Subcutaneous abdominal adipose tissue (tissue), 5 donors: ENCODE data around the gene EME2.

ENCODE experiments used
- H3K27ac ChIP-seq: one replicate; pipeline ENCODE4 v1.7.0; 2013; ENCODE audit warnings: low read depth, mild to moderate bottlenecking, inconsistent platforms, low read length, moderate library complexity
- H3K27me3 ChIP-seq, 5 donors: one replicate each; pipeline ENCODE4 v1.7.0; 2013; ENCODE audit warnings: low read length in 5 of 5, inconsistent platforms in 1 of 5; ENCODE audit not compliant: control insufficient read depth in 5 of 5, insufficient read depth in 4 of 5
- H3K36me3 ChIP-seq, 5 donors: one replicate each; pipeline ENCODE4 v1.7.0; 2013; ENCODE audit warnings: low read length in 5 of 5; ENCODE audit not compliant: control insufficient read depth in 5 of 5, insufficient read depth in 5 of 5
- H3K4me1 ChIP-seq, 5 donors: one replicate each; pipeline ENCODE4 v1.7.0; 2013; ENCODE audit warnings: low read length in 5 of 5, mild to moderate bottlenecking in 3 of 5, moderate library complexity in 1 of 5; ENCODE audit not compliant: control insufficient read depth in 5 of 5, insufficient read depth in 5 of 5
- H3K4me3 ChIP-seq, 5 donors: one replicate each; pipeline ENCODE4 v1.7.0; 2013; ENCODE audit warnings: low read length in 5 of 5, low read depth in 1 of 5
- H3K9ac ChIP-seq, 5 donors: one replicate each; pipeline ENCODE4 v1.7.0; 2013; ENCODE audit warnings: low read length in 5 of 5, mild to moderate bottlenecking in 4 of 5, moderate library complexity in 3 of 5
- H3K9me3 ChIP-seq, 5 donors: one replicate each; pipeline ENCODE4 v1.7.0; 2013; ENCODE audit warnings: low read length in 5 of 5; ENCODE audit not compliant: control insufficient read depth in 5 of 5
- donor health status: healthy.
- donor health status: healthy.
- donor health status: healthy.
- donor health status: healthy.
- donor health status: healthy.

Gene EME2

DNA sequence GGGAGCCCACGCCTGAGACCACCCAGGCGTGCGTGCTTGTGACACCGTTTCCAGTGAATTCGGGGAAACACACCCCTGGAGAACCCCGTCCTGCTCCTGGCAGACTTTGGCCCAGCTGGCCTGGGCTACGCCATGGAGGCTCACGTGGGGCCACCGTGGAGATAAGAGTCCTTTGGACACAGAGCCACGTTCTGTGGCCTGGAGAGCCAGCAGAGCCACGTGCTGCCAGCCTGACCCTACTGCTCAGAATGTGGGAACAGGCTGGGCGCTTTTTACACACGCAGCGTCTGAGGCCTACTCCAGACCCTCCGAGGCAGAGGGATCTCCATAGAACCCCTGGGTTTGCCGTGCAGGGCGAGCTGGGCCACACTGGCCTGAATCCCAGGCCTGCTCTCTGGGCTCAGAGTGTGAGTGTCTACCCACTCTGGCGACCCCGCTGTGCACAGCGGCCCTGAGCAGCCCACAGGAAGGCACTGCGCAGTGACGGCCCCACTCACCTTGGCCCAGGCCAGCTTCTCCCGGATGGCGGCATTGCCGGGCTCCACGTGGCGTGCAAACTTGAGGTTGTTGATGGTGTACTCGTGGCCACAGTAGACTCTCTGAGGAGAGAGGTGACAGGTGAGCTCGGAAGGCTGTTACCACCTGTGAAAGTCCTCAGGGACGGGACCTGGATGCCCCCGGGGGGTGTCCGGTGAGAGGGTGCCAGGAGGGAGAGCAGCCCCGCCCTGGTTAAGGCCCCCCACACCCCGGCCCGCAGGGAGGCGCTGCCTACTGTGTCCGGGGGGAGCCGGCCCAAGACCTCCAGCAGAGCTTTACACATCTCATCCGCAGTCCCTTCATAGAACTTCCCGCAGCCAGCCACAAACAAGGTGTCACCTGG, 44.0 kb downstream of the EME2 start:
- Histone ChIP-seq H3K4me3 (no peak overlapping the region), H3K27ac (no peak overlapping the region), H3K36me3 (peaks cover 0 to 76% (median 67%) of the 10 kb centered on the region in 5 donors), H3K9me3 (no peaks in the 10 kb centered on the region), H3K4me1 (no peaks in the 10 kb centered on the region), H3K27me3 (no peaks in the 10 kb centered on the region), H3K9ac (no peak overlapping the region)

DNA sequence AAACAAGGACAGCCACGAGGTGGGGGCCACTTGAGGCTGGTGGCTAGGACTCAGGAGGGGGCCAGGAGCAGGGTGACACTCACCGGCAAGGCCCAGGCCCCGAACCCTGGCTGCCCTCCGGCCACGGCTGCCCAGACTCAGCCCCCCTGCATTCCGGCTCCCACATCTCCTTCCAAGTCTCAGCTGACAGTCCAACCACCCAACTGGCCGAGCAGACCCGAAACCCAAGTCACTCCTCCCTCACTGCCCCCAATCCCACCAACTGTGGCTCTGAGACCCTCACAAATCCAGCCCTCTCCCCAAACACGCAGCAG, 44.6 kb downstream of the EME2 start:
- no peaks in the 10 kb centered on the region for H3K4me1 ChIP-seq
- no peak overlapping the region for H3K4me3 ChIP-seq
- no peaks in the 10 kb centered on the region for H3K27me3 ChIP-seq
- H3K36me3 ChIP-seq = peaks cover 0 to 80% (median 71%) of the 10 kb centered on the region in 5 donors
- H3K9me3 ChIP-seq = no peaks in the 10 kb centered on the region
- H3K9ac ChIP-seq = no peak overlapping the region
- H3K27ac ChIP-seq = no peak overlapping the region

DNA sequence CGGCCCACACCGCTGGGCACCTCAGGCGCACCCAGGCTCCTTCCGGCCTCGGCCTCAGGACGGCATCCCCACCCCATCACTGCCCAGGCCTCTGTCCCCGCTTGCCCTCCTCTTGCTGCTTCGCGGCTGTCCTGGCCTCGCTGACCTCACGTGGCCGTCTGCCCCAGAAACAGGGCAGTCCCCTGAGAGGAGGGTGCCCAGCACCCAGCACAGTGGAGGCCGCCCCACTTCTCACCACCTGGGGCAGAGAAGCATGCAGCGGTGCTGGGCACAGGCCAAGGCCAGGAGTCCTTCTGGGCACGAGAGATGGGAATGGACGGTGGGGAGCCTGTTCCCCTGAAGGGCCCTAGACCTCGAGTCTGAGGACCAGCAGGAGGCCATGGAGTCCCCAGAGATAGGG, 45.1 kb downstream of the EME2 start:
- peaks cover 0 to 84% (median 76%) of the 10 kb centered on the region in 5 donors for H3K36me3 ChIP-seq

DNA sequence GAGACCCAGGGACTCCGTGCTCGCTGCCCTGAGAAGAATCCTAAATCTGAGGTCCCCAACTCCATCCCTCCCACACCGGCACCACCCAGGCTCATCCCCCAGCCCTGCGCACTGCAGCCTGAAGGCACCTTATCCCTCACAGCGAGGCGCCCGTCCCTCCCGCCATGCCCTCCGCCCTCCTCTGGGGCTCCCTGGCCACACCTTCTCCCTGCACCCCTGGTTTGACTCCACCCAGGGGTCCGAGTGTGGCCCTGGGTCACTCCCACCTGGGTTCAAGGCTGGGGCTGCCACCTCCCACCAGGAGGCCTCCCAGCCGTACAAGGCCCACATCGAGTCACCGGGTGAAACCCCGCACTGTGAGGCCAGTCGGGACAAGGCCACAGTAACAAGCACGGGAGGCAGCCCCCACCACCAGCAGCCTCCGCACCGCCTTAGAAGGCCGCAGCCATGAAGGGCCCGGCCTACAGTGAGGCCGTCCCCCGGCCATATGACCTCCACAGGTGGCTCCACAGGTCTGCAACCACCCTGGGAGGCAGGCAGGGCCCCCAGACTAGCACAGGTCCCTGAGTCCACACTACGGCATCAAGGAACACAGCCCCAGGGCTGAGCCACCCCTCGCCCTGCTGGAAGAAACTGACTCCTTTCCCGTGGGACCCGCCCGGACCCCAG, 45.7 kb downstream of the EME2 start:
- no peaks in the 10 kb centered on the region for H3K27me3 ChIP-seq
- no peak overlapping the region for H3K27ac ChIP-seq
- no peaks in the 10 kb centered on the region for H3K4me1 ChIP-seq
- H3K36me3 ChIP-seq = peaks cover 0 to 83% (median 75%) of the 10 kb centered on the region in 5 donors
- no peaks in the 10 kb centered on the region for H3K9me3 ChIP-seq
- no peak overlapping the region for H3K4me3 ChIP-seq
- H3K9ac ChIP-seq = no peak overlapping the region

More for the DNA sequence above, 45.1 kb downstream of the EME2 start:
- no peak overlapping the region for H3K9ac ChIP-seq
- H3K9me3 ChIP-seq = no peaks in the 10 kb centered on the region
- no peak overlapping the region for H3K27ac ChIP-seq
- H3K4me3 ChIP-seq = no peak overlapping the region
- H3K27me3 ChIP-seq = no peaks in the 10 kb centered on the region
- H3K4me1 ChIP-seq = no peaks in the 10 kb centered on the region

DNA sequence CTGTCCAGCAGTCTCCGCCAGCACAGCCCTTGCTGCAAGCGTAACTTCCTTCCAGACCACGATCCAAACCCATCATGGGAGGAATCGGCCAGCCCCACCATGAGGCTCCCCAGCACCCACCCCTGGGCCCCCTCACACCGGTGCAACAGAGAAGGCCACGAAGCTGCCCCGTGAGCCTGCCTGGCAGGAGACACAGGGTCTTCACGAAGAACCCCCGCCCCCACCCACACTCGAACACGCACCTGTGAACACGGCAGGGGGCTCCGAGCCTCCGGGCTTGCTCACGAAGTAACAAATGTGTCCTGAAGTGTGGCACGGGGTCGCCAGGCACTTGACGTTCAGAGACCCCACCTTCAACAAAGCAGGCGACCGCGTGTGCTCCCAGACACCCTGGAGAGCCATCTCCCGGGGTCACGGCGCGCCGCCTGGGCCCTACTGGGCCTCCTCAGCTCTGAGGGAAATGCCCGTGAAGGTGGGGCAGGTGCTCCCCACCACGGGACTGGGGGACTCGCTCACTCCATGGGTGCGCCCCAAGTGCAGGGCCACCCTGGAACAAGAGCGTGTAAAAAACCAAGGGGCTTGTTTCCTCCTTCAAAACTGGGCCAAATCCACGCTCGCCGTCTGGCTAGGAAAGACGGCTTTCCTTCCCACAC, 46.4 kb downstream of the EME2 start:
- no peaks in the 10 kb centered on the region for H3K9me3 ChIP-seq
- peaks cover 0 to 4% (median 0%) of the 10 kb centered on the region in 5 donors for H3K4me1 ChIP-seq
- H3K4me3 ChIP-seq = no peak overlapping the region
- H3K27ac ChIP-seq = no peak overlapping the region
- H3K9ac ChIP-seq = no peak overlapping the region
- peaks cover 0 to 76% (median 69%) of the 10 kb centered on the region in 5 donors for H3K36me3 ChIP-seq
- H3K27me3 ChIP-seq = no peaks in the 10 kb centered on the region

DNA sequence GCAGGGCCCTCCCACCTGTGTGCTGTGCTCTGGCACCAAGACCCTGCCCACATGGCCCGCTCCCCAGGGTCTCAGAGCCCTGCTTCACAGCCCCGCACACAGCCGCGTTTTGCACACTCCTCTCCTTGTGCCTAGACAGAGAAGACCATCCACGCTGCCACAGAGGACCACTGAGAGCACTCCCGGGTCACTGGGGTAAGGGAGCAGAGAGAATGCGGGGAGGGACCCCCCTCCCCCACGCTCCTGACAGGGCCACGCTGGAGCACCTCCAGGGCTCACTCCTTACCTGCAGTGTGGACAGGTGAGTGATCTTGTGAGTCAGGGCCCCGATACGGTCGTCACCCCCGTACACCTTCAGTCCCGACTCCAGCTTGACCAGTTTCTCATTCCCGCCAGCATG, 47.0 kb downstream of the EME2 start:
- peaks cover 0 to 9% (median 4%) of the 10 kb centered on the region in 5 donors for H3K4me1 ChIP-seq

DNA sequence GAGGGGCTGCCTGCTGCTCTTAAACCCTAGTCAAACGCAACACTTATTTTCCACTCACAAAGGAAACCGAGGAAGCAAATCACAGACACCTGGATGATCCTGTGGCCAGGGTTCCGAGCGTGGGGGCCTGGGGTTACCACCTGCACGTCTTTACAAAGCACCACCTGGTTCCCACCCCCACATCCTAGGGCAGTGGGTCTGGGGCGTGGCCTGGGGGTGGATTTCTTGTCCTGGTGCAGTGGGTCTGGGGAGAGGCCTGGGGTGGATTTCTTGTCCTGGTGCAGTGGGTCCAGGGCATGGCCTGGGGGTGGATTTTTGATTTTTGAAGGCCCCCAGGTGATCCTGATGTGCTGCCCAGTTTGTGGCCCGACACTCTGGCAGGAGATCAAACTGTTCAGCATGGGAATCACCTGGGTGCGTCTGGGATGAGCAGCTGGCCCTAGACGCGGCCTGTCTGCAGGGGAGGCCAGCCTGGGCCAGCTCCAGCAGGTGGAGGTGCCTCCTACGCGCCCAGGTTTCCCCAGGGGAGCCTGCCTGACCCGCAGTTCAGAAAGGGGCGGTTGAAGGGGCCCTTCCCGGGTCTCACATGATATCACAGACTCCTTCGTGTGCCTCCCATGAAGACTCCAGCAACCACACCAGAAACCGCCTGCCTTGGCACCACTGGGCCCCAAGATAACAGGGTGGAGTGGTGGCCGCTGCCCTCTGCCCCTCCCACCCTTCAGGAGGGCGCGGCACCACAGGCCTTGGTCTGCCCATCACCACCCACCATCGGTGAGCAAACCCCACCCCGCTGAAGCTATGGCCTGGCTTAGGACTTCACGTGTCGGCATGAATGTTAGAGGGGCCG, 47.7 kb downstream of the EME2 start:
- Histone ChIP-seq H3K9me3 (no peaks in the 10 kb centered on the region), H3K9ac (no peak overlapping the region), H3K36me3 (peaks cover 0 to 70% (median 66%) of the 10 kb centered on the region in 5 donors), H3K4me3 (no peak overlapping the region), H3K27ac (no peak overlapping the region), H3K27me3 (no peaks in the 10 kb centered on the region), H3K4me1 (peaks cover 0 to 15% (median 8%) of the 10 kb centered on the region in 5 donors)

More for the DNA sequence above, 47.0 kb downstream of the EME2 start:
- no peak overlapping the region for H3K4me3 ChIP-seq
- peaks cover 0 to 75% (median 68%) of the 10 kb centered on the region in 5 donors for H3K36me3 ChIP-seq
- no peak overlapping the region for H3K9ac ChIP-seq
- no peak overlapping the region for H3K27ac ChIP-seq
- H3K9me3 ChIP-seq = no peaks in the 10 kb centered on the region
- no peaks in the 10 kb centered on the region for H3K27me3 ChIP-seq

DNA sequence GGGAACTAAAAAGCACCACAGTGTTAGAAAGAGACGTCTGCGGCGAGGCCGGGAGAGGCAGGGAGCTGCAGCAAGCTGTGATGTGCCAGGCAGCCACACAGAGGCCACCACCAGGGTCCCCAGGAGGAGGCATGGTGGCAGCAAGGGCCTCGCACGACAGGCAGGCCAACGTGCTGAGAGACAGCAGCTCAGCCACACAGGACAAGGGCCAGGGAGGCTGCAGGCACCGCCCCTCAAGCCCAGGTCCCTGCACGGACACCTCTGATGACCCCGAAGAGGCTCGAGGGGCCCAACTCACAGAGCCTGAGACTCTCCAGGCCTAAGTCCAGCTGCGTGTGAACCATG, 48.3 kb downstream of the EME2 start:
- Histone ChIP-seq H3K4me1 (peaks cover 0 to 21% (median 14%) of the 10 kb centered on the region in 5 donors), H3K9ac (no peak overlapping the region), H3K36me3 (peaks cover 0 to 66% (median 62%) of the 10 kb centered on the region in 5 donors), H3K9me3 (no peaks in the 10 kb centered on the region), H3K27ac (no peak overlapping the region), H3K4me3 (no peak overlapping the region), H3K27me3 (no peaks in the 10 kb centered on the region)

DNA sequence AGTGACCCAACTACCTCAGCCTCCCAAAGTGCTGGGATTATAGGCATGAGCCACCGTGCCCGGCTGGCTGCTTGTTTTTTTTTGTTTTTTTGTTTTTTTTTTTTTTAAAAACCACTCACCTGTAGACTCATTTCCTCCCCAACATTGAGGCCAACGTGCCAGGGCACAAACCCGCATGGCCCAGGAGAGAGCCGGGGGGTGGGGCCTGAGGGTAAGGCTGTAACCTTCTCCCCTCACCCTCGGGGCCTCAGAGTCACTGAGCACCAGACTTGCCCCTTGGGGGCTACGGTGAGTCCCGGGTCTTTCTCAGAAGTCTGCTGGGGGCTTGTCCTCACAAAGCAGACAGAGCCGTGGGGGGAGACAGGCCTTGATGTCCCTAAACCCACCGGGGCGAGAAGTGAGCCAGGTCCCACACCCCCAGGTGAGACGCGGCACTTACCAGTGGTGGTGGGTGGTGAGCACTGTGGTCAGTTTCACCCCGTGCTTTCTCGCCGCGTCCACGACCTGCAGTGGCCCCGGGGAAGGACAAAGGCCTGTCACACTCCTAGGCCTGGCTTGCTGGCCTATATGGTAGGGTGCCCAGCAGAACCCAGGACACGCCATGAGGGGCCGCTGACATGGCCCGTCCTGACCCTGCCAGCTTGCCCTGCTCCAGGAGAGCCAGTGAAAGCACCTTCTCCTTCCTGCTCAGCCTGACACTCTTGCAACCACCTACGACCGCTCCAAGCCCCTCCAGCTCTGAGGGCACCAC, 49.4 kb downstream of the EME2 start:
- Histone ChIP-seq H3K9ac (no peak overlapping the region), H3K9me3 (no peaks in the 10 kb centered on the region), H3K27me3 (no peaks in the 10 kb centered on the region), H3K4me3 (no peak overlapping the region), H3K27ac (no peak overlapping the region), H3K36me3 (peaks cover 0 to 55% (median 52%) of the 10 kb centered on the region in 5 donors), H3K4me1 (peaks cover 0 to 23% (median 16%) of the 10 kb centered on the region in 5 donors)
